Activated CD8-positive, alpha-beta memory T cell treated with anti-CD3 and anti-CD28 coated beads for 36 hours (primary cell): ENCODE results near the gene PYGM. TPM values are rescaled to one million over a fixed set of nuclear protein-coding genes. Genes with fewer than 3 reads are reported as not detected.
"Not testable (repeated sequence)": the region's sequence is repeated elsewhere in the genome, so short reads cannot be mapped to it uniquely, and the experiment has no call there.

ENCODE experiments used
- CTCF ChIA-PET: fragments of 350-600 bp; sonication (Branson Sonifier 250); formaldehyde crosslinking; loops from one replicate; lab custom pipeline; 2021; ENCODE audit warnings: antibody characterized with exemption; lab: Charles Lee
- POLR2A ChIA-PET: fragments of 350-600 bp; sonication (Branson Sonifier 250); formaldehyde crosslinking; loops from one replicate; lab custom pipeline; 2021; ENCODE audit warnings: antibody characterized with exemption; lab: Charles Lee
- total RNA-seq, 2 experiments: library from RNA; stranded (reverse); gene quantifications; one replicate each; pipeline ENCODE4 v1.2.3, GENCODE V29; 2021

Gene PYGM
- total RNA-seq, 2 experiments from 2014 or later: 0.95 to 0.99 TPM

- POLR2A ChIA-PET: no interaction called here
- CTCF ChIA-PET: interaction anchor here (0.9 to 1.1 kb wide), 2 partner anchors 28 to 66 kb away, joined by 3 read pairs; no protein-coding TSS in a partner anchor
These were observed 43.1 kb downstream of the PYGM start for GRCh38 chr11:64716473-64717267.

- ChIA-PET POLR2A (no interaction called here), CTCF (interaction anchor here (1.0 kb wide), 1 partner anchor 23 kb away, joined by 4 read pairs; no protein-coding TSS in a partner anchor)
These were observed 43.9 kb downstream of the PYGM start for GRCh38 chr11:64715756-64716472.

- ChIA-PET POLR2A (no interaction called here), CTCF (interaction anchor here (1.0 kb wide), 1 partner anchor 24 kb away, joined by 4 read pairs; no protein-coding TSS in a partner anchor)
These were observed 44.7 kb downstream of the PYGM start for GRCh38 chr11:64715110-64715509.

- ChIA-PET POLR2A (no interaction called here), CTCF (interaction anchor here (1.0 kb wide), 1 partner anchor 24 kb away, joined by 4 read pairs; no protein-coding TSS in a partner anchor)
These were observed 45.1 kb downstream of the PYGM start for GRCh38 chr11:64714666-64715065.

GRCh38 chr11:64713781-64714363, 45.9 kb downstream of the PYGM start:
- POLR2A ChIA-PET: no interaction called here
- CTCF ChIA-PET: no interaction called here

GRCh38 chr11:64713016-64713707, 46.6 kb downstream of the PYGM start:
- ChIA-PET POLR2A (no interaction called here), CTCF (no interaction called here)

GRCh38 chr11:64712430-64713015, 47.3 kb downstream of the PYGM start:
- ChIA-PET CTCF (no interaction called here), POLR2A (no interaction called here)

GRCh38 chr11:64711956-64712362, 47.8 kb downstream of the PYGM start:
- ChIA-PET POLR2A (no interaction called here), CTCF (no interaction called here)

- ChIA-PET POLR2A (no interaction called here), CTCF (no interaction called here)
These were observed 48.4 kb downstream of the PYGM start for GRCh38 chr11:64711138-64711955.

GRCh38 chr11:64710418-64711137, 49.2 kb downstream of the PYGM start:
- POLR2A ChIA-PET: interaction anchor here (0.6 kb wide), 1 partner anchor 551 kb away, joined by 3 read pairs; the partner anchor contains the start of gene POLA2
- CTCF ChIA-PET: no interaction called here

GRCh38 chr11:64705501-64705900, 54.3 kb downstream of the PYGM start:
- POLR2A ChIA-PET: no interaction called here
- CTCF ChIA-PET: interaction anchor here (0.9 to 3.0 kb wide), 3 partner anchors 17 to 152 kb away, joined by 4 to 16 read pairs (median 4); no protein-coding TSS in a partner anchor

GRCh38 chr11:64703048-64703447, 56.7 kb downstream of the PYGM start:
- POLR2A ChIA-PET: interaction anchor here (0.6 kb wide), 1 partner anchor 58 kb away, joined by 3 read pairs; no protein-coding TSS in a partner anchor
- CTCF ChIA-PET: interaction anchor here (1.4 to 3.0 kb wide), 2 partner anchors 15 to 50 kb away, joined by 4 to 16 read pairs; no protein-coding TSS in a partner anchor

GRCh38 chr11:64701956-64702355, 57.8 kb downstream of the PYGM start:
- CTCF ChIA-PET, POLR2A ChIA-PET: not testable (repeated sequence)

GRCh38 chr11:64698427-64698826, 61.3 kb downstream of the PYGM start:
- ChIA-PET CTCF (no interaction called here), POLR2A (no interaction called here)

- ChIA-PET CTCF (interaction anchor here (0.6 to 1.2 kb wide), 2 partner anchors 9 to 44 kb away, joined by 4 read pairs; no protein-coding TSS in a partner anchor), POLR2A (no interaction called here)
These were observed 62.0 kb downstream of the PYGM start for GRCh38 chr11:64697663-64698375.
